ENCODE measurements around the gene TTPAL. TPM values are rescaled to one million over a fixed set of nuclear protein-coding genes. Genes with fewer than 3 reads are reported as not detected.

Gene TTPAL
- total and polyA plus RNA-seq, 2 donors (not counting 3 experiments of a cell fraction or from before 2014, with no cell fraction given) = 4.0 to 8.0 TPM

DNA sequence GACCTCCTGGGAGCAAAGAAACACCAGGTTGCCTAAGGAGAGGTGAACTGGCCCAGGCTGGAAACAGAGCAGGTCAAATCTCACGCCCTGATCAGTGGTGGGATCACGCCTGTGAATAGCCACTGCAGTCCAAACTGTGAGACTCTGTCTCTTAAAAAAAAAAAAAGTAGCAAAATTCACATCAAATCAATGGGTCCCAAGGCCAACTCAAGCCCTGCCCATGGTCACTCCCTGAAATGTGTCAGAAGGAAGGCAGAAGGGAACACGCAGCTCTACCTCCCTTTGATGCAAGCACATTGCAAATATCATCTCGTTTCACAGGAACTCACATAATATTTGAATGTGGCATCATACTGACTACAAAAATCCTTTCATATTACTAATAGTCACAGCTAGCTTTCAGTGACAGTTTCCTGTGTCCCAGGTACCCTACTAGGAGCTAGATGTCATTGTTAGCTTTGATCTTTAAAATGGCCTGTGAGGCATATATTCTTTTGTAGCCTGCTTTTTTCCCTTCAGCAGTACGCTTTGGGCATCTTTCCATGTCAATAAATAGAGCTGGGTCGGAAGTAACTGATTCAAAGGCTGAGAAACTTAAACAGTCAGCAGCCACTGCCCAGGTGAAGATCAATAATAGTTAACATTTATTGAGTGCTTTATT, 14.4 kb upstream of the TTPAL start:
- TF ChIP-seq, protein P1, sequence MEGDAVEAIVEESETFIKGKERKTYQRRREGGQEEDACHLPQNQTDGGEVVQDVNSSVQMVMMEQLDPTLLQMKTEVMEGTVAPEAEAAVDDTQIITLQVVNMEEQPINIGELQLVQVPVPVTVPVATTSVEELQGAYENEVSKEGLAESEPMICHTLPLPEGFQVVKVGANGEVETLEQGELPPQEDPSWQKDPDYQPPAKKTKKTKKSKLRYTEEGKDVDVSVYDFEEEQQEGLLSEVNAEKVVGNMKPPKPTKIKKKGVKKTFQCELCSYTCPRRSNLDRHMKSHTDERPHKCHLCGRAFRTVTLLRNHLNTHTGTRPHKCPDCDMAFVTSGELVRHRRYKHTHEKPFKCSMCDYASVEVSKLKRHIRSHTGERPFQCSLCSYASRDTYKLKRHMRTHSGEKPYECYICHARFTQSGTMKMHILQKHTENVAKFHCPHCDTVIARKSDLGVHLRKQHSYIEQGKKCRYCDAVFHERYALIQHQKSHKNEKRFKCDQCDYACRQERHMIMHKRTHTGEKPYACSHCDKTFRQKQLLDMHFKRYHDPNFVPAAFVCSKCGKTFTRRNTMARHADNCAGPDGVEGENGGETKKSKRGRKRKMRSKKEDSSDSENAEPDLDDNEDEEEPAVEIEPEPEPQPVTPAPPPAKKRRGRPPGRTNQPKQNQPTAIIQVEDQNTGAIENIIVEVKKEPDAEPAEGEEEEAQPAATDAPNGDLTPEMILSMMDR (IDR thresholded peaks at IDR 0.05; ENCODE audit: extremely low read depth in 1 of 2, insufficient read depth in 1 of 2, low read depth in 1 of 2, low read length in 2 of 2) = no peak
- TF ChIP-seq POLR2A (IDR thresholded peaks at IDR 0.05; ENCODE audit: low read depth, low read length) (no peak), MYC (IDR thresholded peaks at IDR 0.05; ENCODE audit: low read depth, low read length) (no peak), JUN (IDR thresholded peaks at IDR 0.05; ENCODE audit: borderline replicate concordance, insufficient read depth, insufficient read length, low read depth) (no peak), FOS (IDR thresholded peaks at IDR 0.05; ENCODE audit: borderline replicate concordance, insufficient read depth, low read length) (no peak), GATA2 (IDR thresholded peaks at IDR 0.05; ENCODE audit: insufficient read depth, insufficient read length, low read depth, low read length) (no peak), POLR2AphosphoS5 (IDR thresholded peaks at IDR 0.05; ENCODE audit: insufficient read depth, low read depth, low read length) (no peak)
- Histone ChIP-seq H3K4me3 (replicated peaks in 1 of 3; ENCODE audit: insufficient read depth in 1 of 3, low read depth in 1 of 3, low read length in 3 of 3) (no peak overlapping the region), H4K20me1 (replicated peaks; ENCODE audit: control insufficient read depth, extremely low read depth, insufficient read depth, low read length) (no peaks in the 10 kb centered on the region), H2AFZ (ENCODE audit: low read depth, low read length) (no peak overlapping the region), H3K27me3 (ENCODE audit: control insufficient read depth in 2 of 2, insufficient read depth in 2 of 2, low read length in 2 of 2) (no peaks in the 10 kb centered on the region), H3K9ac (replicated peaks; ENCODE audit: extremely low read depth, insufficient read depth, low read length) (no peak overlapping the region), H3K9me1 (replicated peaks; ENCODE audit: control insufficient read depth, extremely low read depth, insufficient read depth, low read length) (no peaks in the 10 kb centered on the region), H3K9me3 (replicated peaks; ENCODE audit: control insufficient read depth, insufficient read depth, low read length) (no peaks in the 10 kb centered on the region), H3K4me1 (ENCODE audit: control insufficient read depth, extremely low read depth, insufficient read depth, low read length) (no peaks in the 10 kb centered on the region), H3K27ac (ENCODE audit: insufficient read depth, low read depth, low read length) (no peak overlapping the region), H3K36me3 (ENCODE audit: control insufficient read depth in 2 of 2, extremely low read depth in 1 of 2, insufficient read depth in 2 of 2, low read length in 2 of 2) (no peaks in the 10 kb centered on the region), H3K4me2 (ENCODE audit: insufficient read depth, low read length) (no peak overlapping the region), H3K79me2 (ENCODE audit: control insufficient read depth, insufficient read depth, low read length) (no peaks in the 10 kb centered on the region)
- BruUV-seq (replicated peaks) = no TSS peak
- intact Hi-C loops (cut with micrococcal nuclease) (loop anchor here (2.0 to 10.0 kb wide), 3 partner anchors 72 to 346 kb away; no protein-coding TSS in a partner anchor), dilution Hi-C loops (cut with MboI; ENCODE audit: extremely low pct_ligation_motif_present, low sequenced_read_pairs) (no loop called here)
- no peak for FAIRE-seq
- DNase-seq (ENCODE audit: low read depth, low spot score) = no peak
- ChIA-PET POLR2A (interaction anchor here (0.7 kb wide), 1 partner anchor 246 kb away, joined by 4 read pairs; no protein-coding TSS in a partner anchor), CTCF (interaction anchor here (0.6 to 3.0 kb wide), 6 partner anchors 70 to 344 kb away, joined by 3 to 12 read pairs (median 6); no protein-coding TSS in a partner anchor)

Measured in endothelial cell of umbilical vein (primary cell).